Calu3 (cell line): ENCODE results near the gene GALK2. TPM values are rescaled to one million over a fixed set of nuclear protein-coding genes. Genes with fewer than 3 reads are reported as not detected.

Experiments used
- Bru-seq: library from RNA; stranded (reverse); fragments of 400-500 nt; gene quantifications from one replicate; lab custom pipeline; 2021; lab: Mats Ljungman, UMichigan
- BruChase-seq, 2 experiments: library from RNA; stranded (reverse); fragments of 400-500 nt; gene quantifications; one replicate each; lab custom pipeline; 2021; lab: Mats Ljungman, UMichigan
- BruUV-seq: library from RNA; stranded (reverse); fragments of 400-500 nt; replicated peaks from 2 replicates; lab custom pipeline; 2021; lab: Mats Ljungman, UMichigan
- CTCF ChIA-PET: fragments of 300-600 bp; sonication (Branson Sonifier 250); formaldehyde crosslinking; loops from one replicate; lab custom pipeline; 2022; ENCODE audit warnings: antibody characterized with exemption; lab: Charles Lee
- DNase-seq: peaks from one replicate; pipeline ENCODE4 v3.0.0; 2022
- H3K27ac Mint-ChIP-seq: one replicate; pipeline ENCODE4 v1.8.0; 2022; ENCODE audit warnings: mixed read lengths; ENCODE audit not compliant: unreplicated experiment
- H3K27me3 Mint-ChIP-seq: one replicate; pipeline ENCODE4 v1.8.0; 2022; ENCODE audit warnings: mixed read lengths; ENCODE audit not compliant: unreplicated experiment
- H3K36me3 Mint-ChIP-seq: one replicate; pipeline ENCODE4 v1.8.0; 2022; ENCODE audit warnings: mild to moderate bottlenecking, moderate library complexity, mixed read lengths; ENCODE audit not compliant: insufficient read depth, unreplicated experiment
- H3K4me1 Mint-ChIP-seq: one replicate; pipeline ENCODE4 v1.8.0; 2022; ENCODE audit warnings: mild to moderate bottlenecking, low read depth, mixed read lengths; ENCODE audit not compliant: unreplicated experiment
- H3K4me3 Mint-ChIP-seq: one replicate; pipeline ENCODE4 v1.8.0; 2022; ENCODE audit warnings: mild to moderate bottlenecking, low read depth, moderate library complexity, mixed read lengths; ENCODE audit not compliant: unreplicated experiment
- H3K9me3 Mint-ChIP-seq: one replicate; pipeline ENCODE4 v1.8.0; 2022; ENCODE audit warnings: low read depth, mixed read lengths; ENCODE audit not compliant: unreplicated experiment
- intact Hi-C: fragments of 100-400 bp; cut with micrococcal nuclease; formaldehyde crosslinking; loops from one replicate; pipeline ENCODE4 v1.10.0; 2022; ENCODE audit not compliant: unreplicated experiment
- long read RNA-seq: library from polyadenylated mRNA; stranded (forward); transcript quantifications from one replicate; pipeline ENCODE4 v2.0.0, GENCODE V29; 2022
- total RNA-seq: library from RNA; stranded (reverse); gene quantifications from 2 replicates; pipeline ENCODE4 v1.2.3, GENCODE V29; 2022
- TF ChIP-seq, protein P1 (sequence below): fragments of 200-600 bp; IDR thresholded peaks from one replicate; pipeline ENCODE4 v1.8.0; 2022; ENCODE audit warnings: antibody characterized with exemption; ENCODE audit not compliant: unreplicated experiment

GALK2 gene
- total RNA-seq (44.2 and 48.3 TPM in 2 replicates), Bru-seq, nascent RNA (percentile 85 among the genes with signal in this experiment), BruChase-seq, experiment 1, labeled RNA remaining after a 6-hour chase (percentile 66 among the genes with signal in this experiment), BruChase-seq, experiment 2, labeled RNA remaining after a 2-hour chase (percentile 68 among the genes with signal in this experiment)
- long read RNA-seq, full-length matches to known transcripts: 58 of 98 reads
- long read RNA-seq, partial matches to known transcripts: 2 of 98 reads
- long read RNA-seq, other reads (novel, unspliced or antisense): 38 of 98 reads

DNA sequence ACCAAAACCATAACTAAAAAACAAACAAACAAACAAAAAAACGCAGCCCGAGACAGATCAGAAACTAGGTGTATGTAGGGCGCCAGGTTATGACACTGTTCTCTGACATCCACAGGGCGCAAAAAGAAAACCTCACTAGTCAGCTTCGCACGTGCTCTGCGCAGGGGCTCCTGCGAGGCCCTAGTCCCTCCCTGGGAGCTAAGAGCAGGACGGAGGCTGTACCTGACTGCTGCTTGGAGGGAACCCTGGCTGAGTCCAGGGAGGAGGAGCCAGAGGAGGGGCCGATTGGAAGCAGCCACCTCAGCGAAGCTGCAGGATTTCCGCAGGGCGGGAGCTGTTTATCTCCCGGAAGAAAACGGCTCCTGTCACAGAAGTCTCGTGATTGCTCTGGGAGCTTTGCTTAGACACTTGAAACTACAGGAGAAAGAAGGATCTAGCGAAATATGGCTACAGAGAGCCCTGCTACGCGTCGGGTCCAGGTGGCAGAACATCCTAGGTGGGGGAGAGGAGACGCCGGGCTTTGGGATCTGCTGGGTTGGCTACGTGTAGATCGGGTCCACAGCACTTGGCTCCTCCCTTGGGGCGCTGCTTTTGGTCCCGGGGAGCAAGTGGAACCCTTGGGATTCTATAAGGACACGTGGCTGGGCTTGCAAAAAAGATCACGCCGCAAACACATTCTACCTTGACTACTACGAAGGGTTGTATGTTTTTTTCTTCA, at the start of gene GALK2:
Gene GALK2, plus strand, starts transcription at position 368 of the 718 bp plus-strand sequence. Its CDS starts 76 bp downstream, at position 444.
- peak within 1 kb of the TSS; percentile 93 for H3K4me3 Mint-ChIP-seq
- intact Hi-C loops: loop anchor here (1.0 kb wide), 1 partner anchor 35 kb away; no protein-coding TSS in a partner anchor
- peaks cover 16% of the 10 kb centered on the region for H3K4me1 Mint-ChIP-seq
- H3K27ac Mint-ChIP-seq: peak within 1 kb of the TSS; percentile 97
- no peaks in the 10 kb centered on the region for H3K9me3 Mint-ChIP-seq
- BruUV-seq: no TSS peak
- TF ChIP-seq, protein P1, sequence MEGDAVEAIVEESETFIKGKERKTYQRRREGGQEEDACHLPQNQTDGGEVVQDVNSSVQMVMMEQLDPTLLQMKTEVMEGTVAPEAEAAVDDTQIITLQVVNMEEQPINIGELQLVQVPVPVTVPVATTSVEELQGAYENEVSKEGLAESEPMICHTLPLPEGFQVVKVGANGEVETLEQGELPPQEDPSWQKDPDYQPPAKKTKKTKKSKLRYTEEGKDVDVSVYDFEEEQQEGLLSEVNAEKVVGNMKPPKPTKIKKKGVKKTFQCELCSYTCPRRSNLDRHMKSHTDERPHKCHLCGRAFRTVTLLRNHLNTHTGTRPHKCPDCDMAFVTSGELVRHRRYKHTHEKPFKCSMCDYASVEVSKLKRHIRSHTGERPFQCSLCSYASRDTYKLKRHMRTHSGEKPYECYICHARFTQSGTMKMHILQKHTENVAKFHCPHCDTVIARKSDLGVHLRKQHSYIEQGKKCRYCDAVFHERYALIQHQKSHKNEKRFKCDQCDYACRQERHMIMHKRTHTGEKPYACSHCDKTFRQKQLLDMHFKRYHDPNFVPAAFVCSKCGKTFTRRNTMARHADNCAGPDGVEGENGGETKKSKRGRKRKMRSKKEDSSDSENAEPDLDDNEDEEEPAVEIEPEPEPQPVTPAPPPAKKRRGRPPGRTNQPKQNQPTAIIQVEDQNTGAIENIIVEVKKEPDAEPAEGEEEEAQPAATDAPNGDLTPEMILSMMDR: no peak
- no peaks in the 10 kb centered on the region for H3K27me3 Mint-ChIP-seq
- DNase-seq: peak; percentile 88
- CTCF ChIA-PET: interaction anchor here (0.5 to 1.3 kb wide), 3 partner anchors 9 to 24 kb away, joined by 3 to 6 read pairs (median 5); no protein-coding TSS in a partner anchor
- peaks cover 25% of the 10 kb centered on the region for H3K36me3 Mint-ChIP-seq

DNA sequence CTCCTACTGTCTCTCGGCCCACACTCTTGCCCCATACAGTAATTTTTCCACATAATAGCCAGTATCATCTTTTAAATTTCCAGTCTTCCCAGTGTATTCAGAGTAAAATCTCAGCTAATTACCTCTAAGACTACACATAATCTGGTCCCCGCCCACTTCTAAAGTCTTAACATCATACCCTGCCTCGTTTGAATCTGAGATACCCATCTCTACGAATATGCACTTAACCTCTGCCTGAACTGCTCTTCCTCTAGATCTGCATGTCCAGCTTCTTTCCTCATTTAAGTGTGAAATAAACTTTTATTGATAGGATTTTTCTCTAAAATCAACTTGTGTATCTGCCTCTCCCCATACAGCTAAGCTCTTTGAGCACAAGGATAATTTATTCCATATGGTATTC, 49.2 kb upstream of the GALK2 start:
- no peak overlapping the region for H3K27ac Mint-ChIP-seq
- intact Hi-C loops: no loop called here
- no peaks in the 10 kb centered on the region for H3K9me3 Mint-ChIP-seq
- H3K4me1 Mint-ChIP-seq: no peaks in the 10 kb centered on the region
- no peaks in the 10 kb centered on the region for H3K27me3 Mint-ChIP-seq
- H3K4me3 Mint-ChIP-seq: no peak overlapping the region
- no peak for DNase-seq
- TF ChIP-seq, protein P1: no peak
- peaks cover 16% of the 10 kb centered on the region for H3K36me3 Mint-ChIP-seq
- CTCF ChIA-PET: no interaction called here
- BruUV-seq: no TSS peak

DNA sequence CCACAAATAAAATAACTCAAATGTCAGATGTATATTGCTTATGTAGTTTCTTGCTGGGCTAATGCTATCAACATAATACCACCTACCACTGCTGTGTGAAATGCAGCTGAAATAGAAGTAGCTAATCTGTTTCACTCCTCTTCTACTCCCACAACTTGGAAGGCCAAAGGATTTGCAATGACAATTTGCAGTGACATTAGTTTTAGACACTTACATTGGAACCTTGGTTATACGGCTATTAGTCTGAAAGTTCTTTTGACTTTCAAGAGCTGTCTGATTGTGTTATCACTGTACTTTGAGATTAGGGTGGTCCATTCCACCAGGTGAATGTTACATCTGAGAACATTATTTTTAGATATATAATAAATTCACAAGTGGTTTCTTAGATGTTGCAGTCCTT, 48.1 kb upstream of the GALK2 start:
- no peak for DNase-seq
- H3K36me3 Mint-ChIP-seq: peaks cover 16% of the 10 kb centered on the region
- TF ChIP-seq, protein P1: no peak
- no peaks in the 10 kb centered on the region for H3K27me3 Mint-ChIP-seq
- intact Hi-C loops: no loop called here
- H3K4me3 Mint-ChIP-seq: no peak overlapping the region
- CTCF ChIA-PET: interaction anchor here (1.4 kb wide), 1 partner anchor 260 kb away, joined by 3 read pairs; no protein-coding TSS in a partner anchor
- H3K9me3 Mint-ChIP-seq: no peaks in the 10 kb centered on the region
- no peaks in the 10 kb centered on the region for H3K4me1 Mint-ChIP-seq
- BruUV-seq: no TSS peak
- H3K27ac Mint-ChIP-seq: no peak overlapping the region

DNA sequence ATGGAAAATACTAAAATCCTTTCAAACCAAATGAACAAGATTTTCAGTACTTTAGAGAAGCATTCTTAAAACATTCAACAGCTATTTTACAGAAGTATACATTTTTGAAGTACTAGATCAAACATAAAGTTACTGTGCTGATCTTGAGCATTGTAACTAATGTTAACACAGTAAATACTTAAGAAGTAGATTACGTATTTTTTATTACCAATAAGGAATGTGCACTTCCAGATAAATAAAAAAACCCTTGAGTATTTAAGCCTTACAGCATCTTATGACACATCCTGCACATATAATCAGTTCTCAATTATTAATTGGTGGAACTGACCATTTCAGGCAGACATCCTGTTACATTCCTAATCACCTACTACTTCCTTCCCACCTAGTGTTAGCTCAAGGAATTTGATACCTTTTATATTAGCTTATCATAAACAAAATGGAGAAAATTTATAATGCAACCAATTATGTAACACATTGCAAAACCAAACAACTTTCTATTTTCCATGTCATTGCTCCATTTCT, 47.4 kb upstream of the GALK2 start:
- Mint-ChIP-seq H3K36me3 (peaks cover 16% of the 10 kb centered on the region), H3K4me3 (no peak overlapping the region), H3K27ac (no peak overlapping the region), H3K27me3 (no peaks in the 10 kb centered on the region), H3K9me3 (no peaks in the 10 kb centered on the region), H3K4me1 (no peaks in the 10 kb centered on the region)
- intact Hi-C loops: no loop called here
- CTCF ChIA-PET: interaction anchor here (1.4 kb wide), 1 partner anchor 261 kb away, joined by 3 read pairs; no protein-coding TSS in a partner anchor
- no TSS peak for BruUV-seq
- TF ChIP-seq, protein P1: no peak
- no peak for DNase-seq
